ENCODE results near the gene RPS3.
"Not testable (repeated sequence)": the region's sequence is repeated elsewhere in the genome, so short reads cannot be mapped to it uniquely, and the experiment has no call there.

The RPS3 gene

GRCh38 chr11:75380716-75381420 is 18.4 kb upstream of the RPS3 start:
- DNase-seq = no peak

GRCh38 chr11:75383246-75383645 is 16.1 kb upstream of the RPS3 start:
- no peak for DNase-seq

GRCh38 chr11:75384438-75385080 is 14.8 kb upstream of the RPS3 start:
- peak; percentile 79 for DNase-seq

GRCh38 chr11:75386942-75387630 is 12.2 kb upstream of the RPS3 start:
- DNase-seq = no peak

- DNase-seq = no peak
Observed at GRCh38 chr11:75387736-75388294, 11.5 kb upstream of the RPS3 start.

GRCh38 chr11:75388386-75389275 is 10.7 kb upstream of the RPS3 start:
- DNase-seq = peak; percentile 89

GRCh38 chr11:75389276-75389605 is 10.1 kb upstream of the RPS3 start:
- no peak for DNase-seq

GRCh38 chr11:75389925-75390324 is 9.4 kb upstream of the RPS3 start:
- no peak for DNase-seq

GRCh38 chr11:75394085-75394840 is 5.1 kb upstream of the RPS3 start:
- no peak for DNase-seq

- DNase-seq = no peak
Observed at GRCh38 chr11:75398906-75399305, 412 bp upstream of the RPS3 start.

GRCh38 chr11:75400146-75400865 is 988 bp downstream of the RPS3 start:
- DNase-seq = no peak

GRCh38 chr11:75402002-75402773 is 2.9 kb downstream of the RPS3 start:
- no peak for DNase-seq

- no peak for DNase-seq
Observed at GRCh38 chr11:75403037-75403436, 3.7 kb downstream of the RPS3 start.

- DNase-seq = no peak
Observed at GRCh38 chr11:75403983-75404658, 4.8 kb downstream of the RPS3 start.

- DNase-seq = no peak
Observed at GRCh38 chr11:75406338-75406777, 7.0 kb downstream of the RPS3 start.

- DNase-seq = no peak
Observed at GRCh38 chr11:75408957-75409219, 9.6 kb downstream of the RPS3 start.

GRCh38 chr11:75409971-75410370 is 10.7 kb downstream of the RPS3 start:
- not testable (repeated sequence) for DNase-seq

GRCh38 chr11:75413146-75413545 is 13.8 kb downstream of the RPS3 start:
- DNase-seq = not testable (repeated sequence)

GRCh38 chr11:75413864-75414263 is 14.5 kb downstream of the RPS3 start:
- no peak for DNase-seq

All from NCI-H1092 treated with DMSO at 0.1 percent for 48 hours (cell line).